ENCODE results near the gene AGPAT1.
A peak's percentile ranks its signal among the peaks of the same experiment; 100 is the strongest.
"Not testable (repeated sequence)": the region's sequence is repeated elsewhere in the genome, so short reads cannot be mapped to it uniquely, and the experiment has no call there.

AGPAT1 gene

GRCh38 chr6:32200711-32201475, 25.0 kb upstream of the AGPAT1 start:
- no peak for DNase-seq (ENCODE audit: low read depth in 2 of 2)

GRCh38 chr6:32198866-32199265, 23.0 kb upstream of the AGPAT1 start:
- DNase-seq (ENCODE audit: low read depth in 2 of 2) = no peak

DNA sequence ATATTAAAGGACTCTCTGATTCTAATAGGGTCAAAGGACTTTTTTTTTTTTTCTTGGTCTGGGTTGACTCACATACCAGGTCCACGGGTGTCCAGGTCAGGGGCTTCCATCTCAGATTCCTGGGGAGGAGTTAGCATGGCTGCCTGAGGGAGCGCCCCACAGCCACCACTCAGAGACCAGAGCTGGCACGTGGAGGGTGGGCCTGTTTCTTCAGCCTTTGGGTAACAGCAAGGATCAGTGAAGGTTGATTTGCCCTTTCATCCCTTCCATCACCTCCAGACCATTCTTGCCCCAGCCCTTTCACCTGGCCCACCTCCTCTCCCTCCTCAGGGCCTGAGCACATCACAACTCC, 22.4 kb upstream of the AGPAT1 start:
- DNase-seq (ENCODE audit: low read depth in 2 of 2) = no peak

GRCh38 chr6:32196682-32197616, 21.1 kb upstream of the AGPAT1 start:
- no peak for DNase-seq (ENCODE audit: low read depth in 2 of 2)

GRCh38 chr6:32195902-32196681, 20.2 kb upstream of the AGPAT1 start:
- DNase-seq (ENCODE audit: low read depth in 2 of 2) = peak in 1 of 2 donors; percentile 56

GRCh38 chr6:32195652-32195901, 19.7 kb upstream of the AGPAT1 start:
- peak; percentile 96 to 100 for DNase-seq (ENCODE audit: low read depth in 2 of 2)

GRCh38 chr6:32194825-32195651, 19.2 kb upstream of the AGPAT1 start:
- DNase-seq (ENCODE audit: low read depth in 2 of 2) = no peak

- no peak for DNase-seq (ENCODE audit: low read depth in 2 of 2)
Observed at GRCh38 chr6:32194388-32194787, 18.5 kb upstream of the AGPAT1 start.

DNA sequence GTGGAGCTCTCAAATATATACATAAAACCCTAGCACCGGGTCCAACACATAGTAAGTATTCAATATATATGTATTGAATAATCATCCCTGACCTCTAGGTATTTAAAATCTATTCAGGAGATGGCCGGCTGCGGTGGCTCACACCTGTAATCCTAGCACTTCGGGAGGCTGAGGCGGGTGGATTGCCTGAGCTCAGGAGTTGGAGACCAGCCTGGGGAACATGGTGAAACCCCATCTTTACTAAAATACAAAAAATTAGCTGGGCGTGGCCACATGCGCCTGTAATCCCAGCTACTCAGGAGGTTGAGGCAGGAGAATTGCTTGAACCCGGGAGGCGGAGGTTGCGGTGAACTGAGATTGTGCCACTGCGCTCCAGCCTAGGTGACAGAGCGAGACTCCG, 17.2 kb upstream of the AGPAT1 start:
- not testable (repeated sequence) for DNase-seq (ENCODE audit: low read depth in 2 of 2)

- DNase-seq (ENCODE audit: low read depth in 2 of 2) = peak in 1 of 2 donors; percentile 45
Observed at GRCh38 chr6:32192608-32193039, 16.7 kb upstream of the AGPAT1 start, which contains the start of gene GPSM3. GPSM3 (minus strand) TSS chr6:32192643; CDS start chr6:32192513, 130 bp downstream.

- no peak for DNase-seq (ENCODE audit: low read depth in 2 of 2)
Observed at GRCh38 chr6:32191696-32192607, 16.1 kb upstream of the AGPAT1 start.

- no peak for DNase-seq (ENCODE audit: low read depth in 2 of 2)
Observed at GRCh38 chr6:32190911-32191677, 15.2 kb upstream of the AGPAT1 start.

GRCh38 chr6:32190054-32190851, 14.4 kb upstream of the AGPAT1 start, which contains the start of gene PBX2:
PBX2 (minus strand) TSS chr6:32190202; CDS start chr6:32189915, 287 bp downstream.
- DNase-seq (ENCODE audit: low read depth in 2 of 2) = peak; percentile 83 to 84

- no peak for DNase-seq (ENCODE audit: low read depth in 2 of 2)
Observed at GRCh38 chr6:32189742-32190053, 13.8 kb upstream of the AGPAT1 start.

GRCh38 chr6:32189069-32189741, 13.3 kb upstream of the AGPAT1 start:
- no peak for DNase-seq (ENCODE audit: low read depth in 2 of 2)

DNA sequence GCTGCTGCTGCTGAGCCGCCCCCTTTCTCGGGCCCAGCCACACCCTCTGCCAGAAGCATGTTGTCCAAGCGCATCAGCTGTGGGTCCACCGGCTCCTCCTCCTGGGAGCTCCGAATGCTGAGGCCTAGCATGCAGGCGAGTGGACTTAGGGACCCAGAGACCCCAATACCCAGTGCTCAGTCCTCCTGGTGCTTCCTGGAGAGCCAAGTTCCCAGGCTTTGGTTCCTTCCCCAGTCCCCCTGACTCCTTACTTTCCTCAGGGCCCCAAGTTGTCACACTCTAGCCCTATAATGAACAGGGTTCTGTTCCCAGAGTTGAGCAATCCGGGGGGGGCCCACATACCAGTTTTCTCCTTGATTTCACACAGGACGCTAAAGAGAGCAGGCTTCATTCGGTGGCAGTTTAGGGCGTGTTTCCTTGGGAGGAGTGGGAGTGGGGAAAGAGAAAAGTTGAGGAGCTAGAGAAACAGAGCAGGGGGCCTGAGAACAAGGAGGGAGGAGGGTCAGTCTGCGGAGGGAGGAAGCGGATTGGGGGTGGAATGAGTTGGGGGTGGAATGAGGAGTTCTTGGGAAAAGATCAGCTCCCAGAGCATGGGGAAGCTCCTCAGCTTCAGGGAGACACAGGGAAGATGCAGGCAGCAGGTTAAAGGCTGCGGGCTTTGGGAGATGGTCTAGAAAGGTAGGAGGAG, 12.6 kb upstream of the AGPAT1 start:
- DNase-seq (ENCODE audit: low read depth in 2 of 2) = no peak

DNA sequence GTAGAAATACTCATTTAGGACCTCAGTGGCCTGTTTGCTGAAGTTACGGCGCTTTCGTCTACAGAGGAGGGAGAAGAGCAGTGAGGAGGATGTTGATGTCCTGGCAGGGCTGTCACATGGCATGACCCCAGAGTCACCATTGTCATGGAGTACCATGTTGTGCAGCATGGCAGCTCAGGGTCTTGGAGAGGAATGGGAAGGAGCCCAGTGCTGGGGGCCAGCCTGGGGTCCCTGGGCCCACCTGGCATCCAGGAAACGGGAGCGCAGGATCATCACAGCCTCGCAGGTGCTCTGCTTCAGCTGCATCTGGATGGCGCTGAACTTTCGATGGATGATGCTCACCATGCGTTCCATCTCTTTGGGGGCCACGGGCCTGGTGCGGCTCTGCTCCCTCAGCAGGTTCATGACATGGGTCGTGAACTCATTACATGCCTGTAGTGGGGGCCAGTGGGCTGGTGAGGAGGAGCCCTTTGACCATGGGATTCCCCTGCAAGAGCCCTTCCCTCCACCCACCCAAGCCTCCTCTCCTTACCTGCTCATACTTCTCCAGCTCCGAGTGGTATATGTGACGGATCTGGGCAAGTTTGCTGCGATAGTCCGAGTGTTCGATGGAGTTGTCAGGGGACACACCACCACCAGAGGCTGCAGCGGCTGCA, 12.0 kb upstream of the AGPAT1 start:
- DNase-seq (ENCODE audit: low read depth in 2 of 2) = not testable (repeated sequence)
